ENCODE data around the gene GPANK1. TPM values are rescaled to one million over a fixed set of nuclear protein-coding genes. Genes with fewer than 3 reads are reported as not detected.
A peak's percentile ranks its signal among the peaks of the same experiment; 100 is the strongest.

The GPANK1 gene
- total and polyA plus RNA-seq, 7 donors = 13.6 to 49.7 (median 22.6) TPM

DNA sequence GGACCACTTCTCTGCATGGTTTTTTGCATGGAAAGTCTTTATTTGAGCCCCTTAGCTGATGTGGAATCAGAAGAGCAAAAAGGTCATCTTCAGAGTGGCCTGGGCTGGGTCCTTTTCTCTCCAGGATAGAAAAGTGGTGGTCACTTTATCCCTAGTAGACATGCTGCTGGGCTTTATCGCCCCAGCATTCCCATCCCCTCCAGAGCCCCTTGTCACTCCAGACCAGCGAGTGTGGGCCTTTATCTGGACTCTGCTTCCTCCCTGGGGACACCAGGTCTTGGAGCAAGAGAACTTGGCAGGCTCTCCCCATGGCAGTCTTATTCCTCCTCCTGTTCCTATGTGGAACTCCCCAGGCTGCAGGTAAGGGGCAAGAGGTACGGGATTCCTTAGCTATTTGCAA lies 41.8 kb upstream of the GPANK1 start, which contains the start of gene LY6G6F:
Gene LY6G6F, plus strand, starts transcription at position 268 of the 400 bp plus-strand sequence. Its CDS starts 41 bp downstream, at position 309.
- WGBS, 3 donors = 32 to 57% (median 46%) methylated on average over 3 of the region's 3 CpGs
- Histone ChIP-seq H3K27me3 (ENCODE audit: insufficient read depth in 3 of 3, low read length in 2 of 3) (no peaks in the 10 kb centered on the region), H3K27ac (no peak within 1 kb of the TSS), H3K4me1 (peaks cover 12% of the 10 kb centered on the region), H3K9me3 (no peaks in the 10 kb centered on the region), H3K4me3 (no peak within 1 kb of the TSS), H3K36me3 (ENCODE audit: insufficient read depth in 1 of 2, low read depth in 1 of 2) (no peaks in the 10 kb centered on the region)
- intact Hi-C loops (cut with DNase I) = no loop called here
- DNase-seq (no peak), ATAC-seq (no peak)
- TF ChIP-seq, protein P1, sequence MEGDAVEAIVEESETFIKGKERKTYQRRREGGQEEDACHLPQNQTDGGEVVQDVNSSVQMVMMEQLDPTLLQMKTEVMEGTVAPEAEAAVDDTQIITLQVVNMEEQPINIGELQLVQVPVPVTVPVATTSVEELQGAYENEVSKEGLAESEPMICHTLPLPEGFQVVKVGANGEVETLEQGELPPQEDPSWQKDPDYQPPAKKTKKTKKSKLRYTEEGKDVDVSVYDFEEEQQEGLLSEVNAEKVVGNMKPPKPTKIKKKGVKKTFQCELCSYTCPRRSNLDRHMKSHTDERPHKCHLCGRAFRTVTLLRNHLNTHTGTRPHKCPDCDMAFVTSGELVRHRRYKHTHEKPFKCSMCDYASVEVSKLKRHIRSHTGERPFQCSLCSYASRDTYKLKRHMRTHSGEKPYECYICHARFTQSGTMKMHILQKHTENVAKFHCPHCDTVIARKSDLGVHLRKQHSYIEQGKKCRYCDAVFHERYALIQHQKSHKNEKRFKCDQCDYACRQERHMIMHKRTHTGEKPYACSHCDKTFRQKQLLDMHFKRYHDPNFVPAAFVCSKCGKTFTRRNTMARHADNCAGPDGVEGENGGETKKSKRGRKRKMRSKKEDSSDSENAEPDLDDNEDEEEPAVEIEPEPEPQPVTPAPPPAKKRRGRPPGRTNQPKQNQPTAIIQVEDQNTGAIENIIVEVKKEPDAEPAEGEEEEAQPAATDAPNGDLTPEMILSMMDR (IDR thresholded peaks at IDR 0.05) = no peak

DNA sequence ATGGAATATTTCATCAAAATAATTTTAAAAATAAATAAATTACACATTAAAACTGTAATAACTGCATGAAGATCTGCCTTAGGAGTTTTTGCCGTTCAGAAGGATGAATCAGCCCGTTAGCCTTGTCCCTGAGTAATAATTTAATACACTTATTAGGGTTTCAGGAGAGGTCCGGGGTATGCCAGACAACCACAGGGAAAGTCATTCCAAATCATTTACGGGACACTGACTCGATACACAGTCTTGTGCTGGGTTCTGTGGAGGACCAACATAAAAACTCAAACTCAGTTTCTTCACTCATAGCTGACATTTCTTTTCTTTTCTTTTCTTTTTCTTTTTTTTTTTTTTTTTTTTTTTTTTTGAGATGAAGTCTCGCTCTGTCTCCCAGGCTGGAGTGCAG lies 41.1 kb upstream of the GPANK1 start:
- WGBS, 3 donors = 82 to 90% (median 87%) methylated on average over 6 of the region's 6 CpGs
- H3K9me3 ChIP-seq = no peaks in the 10 kb centered on the region
- H3K27ac ChIP-seq = no peak overlapping the region
- peaks cover 0 to 6% of the 10 kb centered on the region in 2 donors for H3K36me3 ChIP-seq (ENCODE audit: insufficient read depth in 1 of 2, low read depth in 1 of 2)
- no peak for ATAC-seq
- DNase-seq = no peak
- TF ChIP-seq, protein P1 (IDR thresholded peaks at IDR 0.05) = no peak
- peaks cover 18% of the 10 kb centered on the region for H3K4me1 ChIP-seq
- intact Hi-C loops (cut with DNase I) = no loop called here
- H3K27me3 ChIP-seq (ENCODE audit: insufficient read depth in 3 of 3, low read length in 2 of 3) = no peaks in the 10 kb centered on the region
- no peak overlapping the region for H3K4me3 ChIP-seq

DNA sequence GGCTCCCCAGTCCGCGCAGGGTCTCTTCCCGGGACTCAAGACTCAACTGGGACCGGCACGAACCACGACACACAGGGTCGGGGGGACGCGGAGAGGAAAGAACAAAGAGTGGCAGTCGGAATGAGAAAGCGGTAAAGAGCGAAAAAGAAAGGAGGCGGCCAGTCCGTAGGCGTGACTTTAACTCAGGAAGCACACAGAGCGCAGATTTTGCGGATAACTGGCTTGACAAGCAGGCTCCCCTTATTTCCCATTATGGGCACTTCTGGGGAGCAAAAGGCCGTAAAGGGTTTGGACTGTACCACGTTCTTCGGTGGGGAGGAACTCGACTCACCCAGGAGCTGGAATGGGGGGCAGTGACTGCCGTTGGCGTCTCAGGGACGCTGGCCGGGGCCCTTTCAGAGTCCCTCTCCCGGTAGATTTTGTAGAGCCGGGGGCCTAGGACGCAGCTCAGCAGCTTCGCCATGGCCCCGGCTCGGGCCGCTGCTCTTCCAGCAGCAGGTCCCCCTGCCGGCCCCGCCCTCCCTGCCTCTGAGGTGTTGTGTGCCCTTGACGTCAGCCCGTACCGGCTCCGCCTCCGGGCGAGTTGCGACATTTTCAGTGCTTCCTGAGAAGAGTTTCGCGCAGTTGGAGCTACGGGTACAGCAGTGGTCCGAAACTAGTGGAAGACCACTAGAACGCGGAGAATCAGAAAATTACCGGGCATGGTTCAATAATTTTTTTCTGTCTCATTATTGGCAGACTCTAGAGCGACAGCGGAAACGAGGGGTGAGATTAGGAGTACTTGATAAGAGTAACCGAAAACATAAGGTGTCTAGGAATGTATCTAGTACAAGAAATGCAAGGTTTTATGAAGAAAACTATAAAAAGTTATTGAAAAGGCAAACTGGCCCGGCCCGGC lies 38.3 kb upstream of the GPANK1 start, which contains the start of gene ABHD16A:
Gene ABHD16A, minus strand, starts transcription at position 506 of the 898 bp plus-strand sequence. Its CDS starts 43 bp downstream, at position 463.
- H3K4me3 ChIP-seq = peak within 1 kb of the TSS; percentile 78
- peaks cover 28% of the 10 kb centered on the region for H3K4me1 ChIP-seq
- H3K27me3 ChIP-seq (ENCODE audit: insufficient read depth in 3 of 3, low read length in 2 of 3) = no peaks in the 10 kb centered on the region
- TF ChIP-seq, protein P1 (IDR thresholded peaks at IDR 0.05) = peak; percentile 9
- DNase-seq (peak; percentile 99), ATAC-seq (peak; percentile 96 to 97 (median 96))
- intact Hi-C loops (cut with DNase I) = no loop called here
- 1% methylated on average over 54 of the region's 54 CpGs for WGBS, 3 donors
- peak within 1 kb of the TSS; percentile 98 for H3K27ac ChIP-seq
- H3K9me3 ChIP-seq = no peaks in the 10 kb centered on the region
- H3K36me3 ChIP-seq (ENCODE audit: insufficient read depth in 1 of 2, low read depth in 1 of 2) = peaks cover 0 to 34% of the 10 kb centered on the region in 2 donors

DNA sequence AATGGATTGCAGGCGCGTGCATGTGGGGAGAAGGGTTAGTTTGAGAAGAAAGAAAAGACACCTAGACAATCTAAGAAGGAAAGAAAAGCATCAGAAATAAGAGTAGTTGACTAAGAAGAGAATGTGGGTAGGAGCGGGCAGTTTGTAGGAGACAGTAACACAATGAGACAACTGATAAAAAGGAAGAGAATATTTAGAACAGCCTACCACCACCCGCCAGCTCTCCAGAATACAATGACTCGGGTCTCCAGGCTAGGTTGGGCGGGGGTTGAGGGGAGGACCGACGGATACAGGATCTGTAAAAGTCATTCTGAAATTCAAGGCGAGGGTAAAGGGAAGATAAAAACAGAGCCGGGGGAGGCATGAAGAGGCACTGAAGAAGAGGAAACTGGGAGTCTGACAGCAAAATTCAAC lies 37.6 kb upstream of the GPANK1 start:
- peaks cover 32% of the 10 kb centered on the region for H3K4me1 ChIP-seq
- TF ChIP-seq, protein P1 (IDR thresholded peaks at IDR 0.05) = no peak
- intact Hi-C loops (cut with DNase I) = no loop called here
- H3K4me3 ChIP-seq = peak overlapping the region; percentile 78
- WGBS, 3 donors = 0 to 1% (median 0%) methylated on average over 10 of the region's 10 CpGs
- H3K9me3 ChIP-seq = no peaks in the 10 kb centered on the region
- no peaks in the 10 kb centered on the region for H3K27me3 ChIP-seq (ENCODE audit: insufficient read depth in 3 of 3, low read length in 2 of 3)
- ATAC-seq (peak in 3 of 4 donors; percentile 0 to 12 (median 0)), DNase-seq (no peak)
- H3K36me3 ChIP-seq (ENCODE audit: insufficient read depth in 1 of 2, low read depth in 1 of 2) = peaks cover 0 to 40% of the 10 kb centered on the region in 2 donors
- peak overlapping the region; percentile 98 for H3K27ac ChIP-seq
